Panc1 (cell line): ENCODE data around the gene TNIP1. TPM values are rescaled to one million over a fixed set of nuclear protein-coding genes. Genes with fewer than 3 reads are reported as not detected.

Experiments
- ATAC-seq: fragments of 200-7000 bp; cut with Tn5 transposase; 2 replicates; pipeline ENCODE4 v1.9.1; 2020; ENCODE audit warnings: mild to moderate bottlenecking, moderate library complexity
- BruUV-seq: library from RNA; stranded (reverse); fragments of 400-500 nt; replicated peaks from 2 replicates; lab custom pipeline; 2021; lab: Mats Ljungman, UMichigan
- CTCF ChIA-PET: fragments of 300-600 bp; sonication (Branson Sonifier 250); formaldehyde crosslinking; loops from one replicate; lab custom pipeline; 2022; ENCODE audit warnings: antibody characterized with exemption; lab: Charles Lee
- POLR2A ChIA-PET: fragments of 300-600 bp; sonication (Branson Sonifier 250); formaldehyde crosslinking; loops from one replicate; lab custom pipeline; 2022; ENCODE audit warnings: antibody characterized with exemption; lab: Charles Lee
- DNase-seq: peaks from one replicate; pipeline ENCODE4 v3.0.0-alpha.2; 2010; ENCODE audit warnings: low read depth, low spot score
- H3K27ac ChIP-seq: 2 replicates; pipeline ENCODE4 v1.5.1; 2011; ENCODE audit warnings: mild to moderate bottlenecking, low read length, inconsistent platforms
- H3K27me3 ChIP-seq: fragments of 200-500 bp; sonication (Bioruptor generic); 2 replicates; pipeline ENCODE4 v1.6.0; 2014; ENCODE audit warnings: low read length, inconsistent platforms; ENCODE audit not compliant: control insufficient read depth, insufficient read depth
- H3K36me3 ChIP-seq: fragments of 200-500 bp; sonication (Bioruptor generic); 2 replicates; pipeline ENCODE4 v1.5.1; 2014; ENCODE audit warnings: inconsistent platforms, mild to moderate bottlenecking, low read length, moderate library complexity; ENCODE audit not compliant: control insufficient read depth, insufficient read depth
- H3K4me1 ChIP-seq: 2 replicates; pipeline ENCODE4 v1.5.1; 2011; ENCODE audit warnings: inconsistent platforms, mild to moderate bottlenecking, low read length, moderate library complexity; ENCODE audit not compliant: control insufficient read depth, insufficient read depth
- H3K4me3 ChIP-seq, 2 experiments: 2 replicates each; pipeline ENCODE4 v1.5.1; 2011 to 2012; ENCODE audit warnings: low read depth in 2 of 2, low read length in 2 of 2, mild to moderate bottlenecking in 2 of 2, inconsistent platforms in 1 of 2, moderate library complexity in 1 of 2
- H3K9me3 ChIP-seq: fragments of 200-500 bp; sonication (Bioruptor generic); 2 replicates; pipeline ENCODE4 v1.5.1; 2014; ENCODE audit warnings: low read depth, mild to moderate bottlenecking, inconsistent platforms, low read length, moderate library complexity; ENCODE audit not compliant: control insufficient read depth, insufficient read depth
- POLR2AphosphoS5 ChIP-seq: IDR thresholded peaks from 2 replicates; pipeline ENCODE4 v1.6.1; 2012; ENCODE audit warnings: mild to moderate bottlenecking, low read depth, low read length, moderate library complexity
- SIN3A ChIP-seq: IDR thresholded peaks from 2 replicates; pipeline ENCODE4 v1.6.1; 2012; ENCODE audit warnings: low read depth, mild to moderate bottlenecking, low read length, moderate library complexity, borderline replicate concordance; ENCODE audit not compliant: insufficient read depth
- TCF7L2 ChIP-seq: IDR thresholded peaks from 2 replicates; pipeline ENCODE4 v1.6.1; 2011; ENCODE audit warnings: mild to moderate bottlenecking, low read depth, low read length, inconsistent platforms
- in situ Hi-C: cut with HindIII; loops from 2 replicates; pipeline ENCODE4 v1.10.0; 2016; ENCODE audit warnings: low sequenced_read_pairs, low pct_unique_long_range_greater_than_20kb
- intact Hi-C: fragments of 100-400 bp; cut with micrococcal nuclease; formaldehyde crosslinking; loops from one replicate; pipeline ENCODE4 v1.10.0; 2022; ENCODE audit not compliant: unreplicated experiment
- total RNA-seq: library from RNA; stranded (reverse); gene quantifications from one replicate; pipeline ENCODE4 v1.2.1, GENCODE V29; 2021; ENCODE audit not compliant: unreplicated experiment
- TF ChIP-seq, protein P1 (sequence below): fragments of 450-650 bp; IDR thresholded peaks from 2 replicates; pipeline ENCODE4 v1.5.1; 2017; ENCODE audit warnings: mild to moderate bottlenecking
- TF ChIP-seq, protein P2 (sequence below), 2 experiments: IDR thresholded peaks; 2 replicates each; pipeline ENCODE4 v1.6.1; 2011 to 2012; ENCODE audit warnings: low read depth in 2 of 2, control low read depth in 1 of 2, low read length in 1 of 2, mild to moderate bottlenecking in 1 of 2, moderate library complexity in 1 of 2; ENCODE audit not compliant: insufficient read depth in 1 of 2

TNIP1 gene
- total RNA-seq, 1 experiment from 2014 or later = 81.9 TPM

DNA sequence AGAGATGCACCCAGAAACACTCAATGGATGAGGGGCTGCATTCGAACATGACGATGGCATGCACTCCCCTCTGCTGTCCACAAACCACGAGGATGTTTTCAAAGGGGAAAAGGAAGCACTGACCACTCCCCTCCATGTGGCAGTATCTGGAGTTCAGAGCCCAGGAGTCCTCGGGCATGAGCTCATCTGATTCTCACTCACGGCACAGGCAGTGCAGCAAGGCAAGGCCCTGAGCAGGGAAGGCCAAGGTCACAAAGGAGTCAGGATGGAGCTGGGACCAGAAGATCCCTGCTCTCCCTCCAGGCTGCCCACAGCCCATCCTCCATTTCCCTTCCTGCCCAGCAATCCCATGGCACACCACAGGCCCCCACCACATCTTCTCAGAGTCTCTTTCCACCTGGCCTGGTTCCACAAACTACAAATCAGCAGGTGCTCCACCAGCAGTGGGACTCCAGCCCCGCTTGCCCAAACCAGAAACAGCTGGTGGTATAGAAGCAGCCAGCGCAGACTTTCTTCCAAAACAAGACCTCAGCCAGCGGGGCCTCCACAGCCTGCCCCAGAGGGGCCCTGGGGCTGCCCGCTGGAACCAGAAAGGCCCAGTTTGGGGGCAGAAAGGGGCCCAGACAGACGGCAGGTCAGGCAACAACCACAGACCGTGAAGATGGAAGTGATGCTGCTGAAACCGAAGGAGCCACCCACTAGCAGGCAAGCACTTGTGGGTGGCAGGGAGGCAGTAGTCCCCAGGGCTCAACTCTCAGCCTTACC lies 12.2 kb downstream of the TNIP1 start:
- H3K27me3 ChIP-seq = no peaks in the 10 kb centered on the region
- no TSS peak for BruUV-seq
- TF ChIP-seq TCF7L2 = no peak
- no peak for TF ChIP-seq SIN3A
- TF ChIP-seq, protein P1, sequence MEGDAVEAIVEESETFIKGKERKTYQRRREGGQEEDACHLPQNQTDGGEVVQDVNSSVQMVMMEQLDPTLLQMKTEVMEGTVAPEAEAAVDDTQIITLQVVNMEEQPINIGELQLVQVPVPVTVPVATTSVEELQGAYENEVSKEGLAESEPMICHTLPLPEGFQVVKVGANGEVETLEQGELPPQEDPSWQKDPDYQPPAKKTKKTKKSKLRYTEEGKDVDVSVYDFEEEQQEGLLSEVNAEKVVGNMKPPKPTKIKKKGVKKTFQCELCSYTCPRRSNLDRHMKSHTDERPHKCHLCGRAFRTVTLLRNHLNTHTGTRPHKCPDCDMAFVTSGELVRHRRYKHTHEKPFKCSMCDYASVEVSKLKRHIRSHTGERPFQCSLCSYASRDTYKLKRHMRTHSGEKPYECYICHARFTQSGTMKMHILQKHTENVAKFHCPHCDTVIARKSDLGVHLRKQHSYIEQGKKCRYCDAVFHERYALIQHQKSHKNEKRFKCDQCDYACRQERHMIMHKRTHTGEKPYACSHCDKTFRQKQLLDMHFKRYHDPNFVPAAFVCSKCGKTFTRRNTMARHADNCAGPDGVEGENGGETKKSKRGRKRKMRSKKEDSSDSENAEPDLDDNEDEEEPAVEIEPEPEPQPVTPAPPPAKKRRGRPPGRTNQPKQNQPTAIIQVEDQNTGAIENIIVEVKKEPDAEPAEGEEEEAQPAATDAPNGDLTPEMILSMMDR = no peak
- no peak for TF ChIP-seq POLR2AphosphoS5
- TF ChIP-seq, protein P2, sequence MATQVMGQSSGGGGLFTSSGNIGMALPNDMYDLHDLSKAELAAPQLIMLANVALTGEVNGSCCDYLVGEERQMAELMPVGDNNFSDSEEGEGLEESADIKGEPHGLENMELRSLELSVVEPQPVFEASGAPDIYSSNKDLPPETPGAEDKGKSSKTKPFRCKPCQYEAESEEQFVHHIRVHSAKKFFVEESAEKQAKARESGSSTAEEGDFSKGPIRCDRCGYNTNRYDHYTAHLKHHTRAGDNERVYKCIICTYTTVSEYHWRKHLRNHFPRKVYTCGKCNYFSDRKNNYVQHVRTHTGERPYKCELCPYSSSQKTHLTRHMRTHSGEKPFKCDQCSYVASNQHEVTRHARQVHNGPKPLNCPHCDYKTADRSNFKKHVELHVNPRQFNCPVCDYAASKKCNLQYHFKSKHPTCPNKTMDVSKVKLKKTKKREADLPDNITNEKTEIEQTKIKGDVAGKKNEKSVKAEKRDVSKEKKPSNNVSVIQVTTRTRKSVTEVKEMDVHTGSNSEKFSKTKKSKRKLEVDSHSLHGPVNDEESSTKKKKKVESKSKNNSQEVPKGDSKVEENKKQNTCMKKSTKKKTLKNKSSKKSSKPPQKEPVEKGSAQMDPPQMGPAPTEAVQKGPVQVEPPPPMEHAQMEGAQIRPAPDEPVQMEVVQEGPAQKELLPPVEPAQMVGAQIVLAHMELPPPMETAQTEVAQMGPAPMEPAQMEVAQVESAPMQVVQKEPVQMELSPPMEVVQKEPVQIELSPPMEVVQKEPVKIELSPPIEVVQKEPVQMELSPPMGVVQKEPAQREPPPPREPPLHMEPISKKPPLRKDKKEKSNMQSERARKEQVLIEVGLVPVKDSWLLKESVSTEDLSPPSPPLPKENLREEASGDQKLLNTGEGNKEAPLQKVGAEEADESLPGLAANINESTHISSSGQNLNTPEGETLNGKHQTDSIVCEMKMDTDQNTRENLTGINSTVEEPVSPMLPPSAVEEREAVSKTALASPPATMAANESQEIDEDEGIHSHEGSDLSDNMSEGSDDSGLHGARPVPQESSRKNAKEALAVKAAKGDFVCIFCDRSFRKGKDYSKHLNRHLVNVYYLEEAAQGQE (IDR thresholded peaks at IDR 0.05; ENCODE audit: insufficient read depth in 1 of 2, low read depth in 2 of 2, low read length in 1 of 2) = no peak
- no peaks in the 10 kb centered on the region for H3K4me1 ChIP-seq
- POLR2A ChIA-PET = no interaction called here
- no peak overlapping the region for H3K27ac ChIP-seq
- no peak for ATAC-seq
- H3K9me3 ChIP-seq = no peaks in the 10 kb centered on the region
- in situ Hi-C loops = no loop called here
- CTCF ChIA-PET = no interaction called here
- DNase-seq = no peak
- H3K4me3 ChIP-seq = no peak overlapping the region
- H3K36me3 ChIP-seq = no peaks in the 10 kb centered on the region
- intact Hi-C loops = no loop called here

DNA sequence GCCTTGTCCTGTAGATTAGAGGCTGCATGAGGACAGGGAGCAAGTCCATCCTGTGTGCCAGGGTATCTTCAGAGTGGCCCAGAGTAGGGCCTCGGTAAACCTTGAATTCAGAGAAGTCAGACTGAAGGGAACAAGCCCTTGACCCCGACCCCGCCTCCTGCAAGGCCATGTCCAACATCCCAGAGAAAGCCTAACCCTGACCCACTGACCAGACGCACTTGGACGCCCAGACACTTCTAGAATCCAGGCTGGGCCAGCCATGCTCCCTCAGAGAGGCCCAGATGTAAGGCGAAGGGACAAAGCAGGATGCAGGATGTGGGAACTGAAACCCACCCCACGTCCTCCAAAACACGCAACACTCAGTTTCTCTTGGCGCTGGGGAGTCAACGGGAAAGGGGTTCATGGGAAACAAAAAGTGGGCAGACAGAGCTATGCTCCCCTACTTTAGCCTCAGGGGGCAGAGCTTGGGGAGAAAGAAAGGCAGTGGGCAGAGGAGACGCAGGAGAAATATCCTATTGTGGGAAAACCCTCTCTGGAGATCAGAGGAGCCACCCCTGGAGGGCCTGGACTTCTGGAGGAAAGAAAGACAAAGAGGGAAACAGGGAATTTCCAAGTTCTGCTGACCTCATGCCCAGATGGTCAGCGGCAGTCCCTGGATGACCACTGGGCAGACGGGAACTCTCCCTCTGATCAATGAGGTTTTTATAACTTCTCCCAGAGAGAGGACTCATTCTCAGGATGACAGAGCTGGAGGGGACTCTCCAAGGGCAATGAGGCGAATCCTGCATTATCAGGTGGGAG lies 13.0 kb downstream of the TNIP1 start:
- H3K4me1 ChIP-seq = no peaks in the 10 kb centered on the region; the same call in 1 of the 2 replicates
- in situ Hi-C loops = no loop called here
- no peak overlapping the region for H3K4me3 ChIP-seq
- intact Hi-C loops = no loop called here
- no peaks in the 10 kb centered on the region for H3K9me3 ChIP-seq
- no peaks in the 10 kb centered on the region for H3K27me3 ChIP-seq
- ATAC-seq (no peak), DNase-seq (no peak)
- ChIA-PET CTCF (interaction anchor here (0.6 kb wide), 1 partner anchor 14 kb away, joined by 3 read pairs; no protein-coding TSS in a partner anchor), POLR2A (no interaction called here)
- H3K36me3 ChIP-seq = no peaks in the 10 kb centered on the region
- no TSS peak for BruUV-seq
- no peak overlapping the region for H3K27ac ChIP-seq
- TF ChIP-seq, protein P2 (IDR thresholded peaks at IDR 0.05; ENCODE audit: insufficient read depth in 1 of 2, low read depth in 2 of 2, low read length in 1 of 2) = no peak
- no peak for TF ChIP-seq TCF7L2
- no peak for TF ChIP-seq POLR2AphosphoS5
- TF ChIP-seq, protein P1 = no peak
- no peak for TF ChIP-seq SIN3A
